NK-92 (cell line): ENCODE results near the gene KCNAB1.
"Not testable (repeated sequence)": the region's sequence is repeated elsewhere in the genome, so short reads cannot be mapped to it uniquely, and the experiment has no call there.

Experiments used
- DNase-seq: peaks from one replicate; lab custom pipeline; 2025; ENCODE audit not compliant: unreplicated experiment; lab: John Stamatoyannopoulos, UW

Gene KCNAB1

DNA sequence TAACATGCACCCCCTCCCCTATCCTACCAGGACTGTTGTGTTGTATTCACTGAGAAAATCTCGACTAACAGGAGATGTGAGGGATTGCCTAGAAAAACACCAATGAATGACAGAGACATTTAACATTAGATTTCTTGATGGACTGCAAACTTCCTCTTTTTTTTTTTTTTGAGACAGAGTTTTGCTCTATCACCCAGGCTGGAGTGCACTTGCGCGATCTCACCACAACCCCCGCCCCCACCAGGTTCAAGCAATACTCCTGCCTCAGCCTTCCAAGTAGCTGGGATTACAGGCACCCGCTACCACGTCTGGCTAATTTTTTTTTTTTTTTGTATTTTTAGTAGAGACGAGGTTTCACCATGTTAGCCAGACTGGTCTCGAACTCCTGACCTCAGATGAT lies 17.0 kb downstream of the KCNAB1 start:
- not testable (repeated sequence) for DNase-seq

DNA sequence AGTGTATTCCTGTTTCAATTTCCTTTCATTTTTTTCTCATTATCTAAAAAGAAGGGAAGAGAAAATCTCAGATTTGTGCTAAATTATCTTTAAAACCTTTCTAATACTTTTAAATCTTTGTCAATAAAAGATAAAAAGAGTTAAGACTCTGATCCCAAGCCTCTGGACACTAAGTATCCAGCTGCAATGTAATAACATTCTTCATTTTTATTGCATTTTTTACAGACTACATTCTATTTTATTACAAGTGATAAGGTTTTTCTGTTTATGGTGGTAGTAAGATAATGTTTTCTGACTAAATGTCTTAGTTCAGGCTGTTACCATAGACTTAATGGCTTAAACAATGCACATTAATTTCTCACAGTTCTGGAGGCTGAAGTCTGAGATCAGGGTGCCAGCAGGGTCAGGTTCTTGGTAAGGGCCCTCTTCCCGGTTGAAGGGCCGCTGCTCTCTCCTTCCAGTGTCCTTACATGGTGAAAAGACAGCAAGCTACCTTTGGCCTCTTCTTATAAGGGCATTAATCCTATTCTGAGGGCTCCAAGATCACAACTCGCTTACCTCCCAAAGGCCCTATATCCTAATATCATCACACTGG lies 19.7 kb downstream of the KCNAB1 start:
- no peak for DNase-seq

DNA sequence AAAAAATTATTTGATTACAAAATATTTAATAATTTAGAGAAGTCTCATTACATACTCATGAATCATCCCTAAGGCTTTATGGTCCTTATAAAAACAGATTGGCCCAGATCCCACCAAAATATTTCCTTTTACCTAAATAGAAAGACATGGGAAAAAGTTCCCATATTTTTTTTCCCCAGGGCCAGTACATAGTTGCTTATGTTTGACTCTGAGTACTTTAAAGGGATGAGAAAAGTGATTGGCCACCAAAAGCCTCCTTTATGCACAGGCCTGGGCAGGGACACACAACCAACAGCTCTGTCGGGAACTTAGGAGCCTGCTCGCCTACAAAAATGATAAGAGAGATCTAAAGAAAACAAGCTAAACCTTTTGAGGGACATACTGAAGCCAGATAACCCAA lies 22.3 kb downstream of the KCNAB1 start:
- DNase-seq = no peak

DNA sequence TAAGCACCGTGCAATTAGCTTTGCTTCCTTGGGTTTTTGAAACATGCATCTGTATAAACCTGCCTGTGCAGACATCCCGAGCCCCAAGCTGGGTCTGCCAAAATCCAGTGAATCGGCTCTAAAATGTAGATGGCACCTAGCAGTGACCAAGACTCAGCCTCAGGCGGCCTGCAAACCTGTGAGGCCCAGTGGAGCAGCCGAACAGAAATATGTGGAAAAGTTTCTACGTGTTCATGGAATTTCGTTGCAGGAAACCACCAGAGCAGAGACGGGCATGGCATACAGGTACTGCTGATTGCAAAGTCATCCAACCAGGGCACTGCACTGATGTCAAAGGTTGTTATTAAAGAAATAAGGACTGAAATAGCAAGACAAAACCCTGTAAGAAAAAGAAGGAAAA lies 22.8 kb downstream of the KCNAB1 start:
- DNase-seq = no peak

DNA sequence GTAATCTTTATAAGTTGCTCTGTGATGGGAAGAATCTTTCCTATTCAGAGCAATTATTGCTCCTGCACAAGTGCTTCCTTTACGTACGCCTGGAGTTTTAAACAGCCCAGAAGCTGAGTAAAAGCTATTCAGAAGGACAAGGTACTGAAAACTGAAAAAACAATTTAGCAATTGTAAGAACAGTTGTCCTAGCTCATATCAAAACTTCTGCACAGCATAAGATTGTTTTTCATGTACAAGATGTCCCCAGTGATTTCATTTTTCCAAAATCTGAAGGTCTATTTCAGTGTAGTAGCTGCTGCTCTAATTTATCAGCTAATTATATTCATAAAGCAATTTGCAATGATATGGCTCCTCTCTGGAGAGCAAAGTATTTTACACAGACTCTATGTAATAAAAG lies 23.7 kb downstream of the KCNAB1 start:
- no peak for DNase-seq

DNA sequence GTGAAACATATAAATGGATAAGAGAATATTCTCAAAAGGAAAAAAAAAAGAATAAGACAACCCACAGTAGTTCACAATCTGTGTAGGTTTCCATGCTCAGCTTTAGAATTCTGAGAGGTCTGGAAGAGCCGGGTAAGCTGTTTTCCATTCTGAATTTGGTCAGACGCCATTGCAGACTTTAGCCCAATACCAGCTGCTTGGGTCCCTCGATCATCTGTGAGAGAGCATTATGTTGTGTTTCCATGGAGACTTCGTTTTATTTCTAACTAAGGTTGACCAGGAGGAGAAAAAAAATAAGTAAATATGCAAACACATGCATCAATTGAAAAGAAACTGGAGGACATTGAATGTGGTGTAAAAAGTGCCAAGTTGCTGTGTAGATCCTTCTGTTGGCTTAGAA lies 25.5 kb downstream of the KCNAB1 start:
- DNase-seq = no peak

DNA sequence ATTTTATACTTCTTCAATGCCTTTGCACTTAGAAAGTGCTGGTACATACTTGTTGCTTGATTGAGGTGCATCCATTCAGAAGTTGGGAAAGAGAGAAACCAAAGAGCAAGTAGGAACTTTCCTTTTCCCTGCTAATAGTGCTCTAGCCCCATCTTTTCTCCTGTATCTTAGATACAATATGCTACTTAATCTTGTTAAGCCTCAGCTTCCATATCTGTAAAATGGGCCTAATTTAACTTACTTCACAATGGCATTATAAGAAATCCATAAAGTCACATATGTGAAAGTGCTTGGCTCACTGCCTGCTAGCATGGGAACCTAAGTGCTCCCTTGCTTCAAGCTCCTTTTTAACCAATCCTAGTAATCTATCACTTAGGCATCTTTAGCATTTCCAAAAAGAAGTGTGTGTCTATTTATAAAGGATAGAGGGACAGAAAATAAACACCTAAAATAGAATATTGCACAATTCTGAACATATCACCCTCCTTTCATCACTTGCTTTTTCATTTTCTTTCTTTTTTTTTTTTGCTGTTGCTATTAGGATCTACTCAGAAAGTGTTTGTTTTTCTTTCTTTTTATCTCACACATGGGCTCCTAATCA lies 28.1 kb downstream of the KCNAB1 start:
- DNase-seq = no peak

DNA sequence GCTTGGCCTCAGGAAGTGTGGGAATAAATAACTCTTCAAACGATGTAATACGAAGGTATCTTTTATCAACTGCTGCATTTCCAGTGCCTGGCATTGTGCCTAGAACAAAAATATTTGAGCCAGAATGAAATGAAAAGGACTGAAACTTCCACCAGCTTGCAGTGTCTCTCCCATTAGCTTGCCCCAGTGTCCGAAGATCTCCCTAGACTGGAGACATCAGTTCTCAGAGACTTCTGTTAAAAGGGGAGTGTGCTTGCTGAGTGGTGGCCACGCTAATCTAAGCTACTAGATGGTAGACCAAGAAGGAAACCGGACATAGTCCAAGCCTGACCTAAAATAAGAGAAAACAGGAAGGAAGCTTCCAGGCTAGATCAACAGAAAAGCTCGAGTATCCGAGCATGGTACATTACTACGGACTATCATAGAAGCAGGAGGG lies 28.6 kb downstream of the KCNAB1 start:
- DNase-seq = no peak

DNA sequence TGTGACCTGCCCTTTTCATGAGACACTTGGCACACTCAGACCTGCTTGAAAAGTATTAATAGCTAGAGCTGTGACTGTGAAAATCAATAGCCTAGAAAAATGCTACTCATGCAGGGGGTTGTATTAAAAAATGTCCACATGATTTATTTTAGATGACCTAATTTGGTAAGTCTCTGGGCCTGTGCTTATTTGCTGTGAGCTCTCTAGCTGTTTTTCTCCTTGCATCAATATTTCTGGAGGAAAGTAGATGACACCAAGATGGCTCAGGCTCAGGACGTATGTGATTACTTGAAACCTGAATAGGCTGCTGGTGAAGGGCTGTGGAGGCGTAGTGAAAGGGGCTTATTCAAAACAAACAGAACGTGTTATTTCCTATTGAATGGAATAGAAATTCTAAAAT lies 29.5 kb downstream of the KCNAB1 start:
- no peak for DNase-seq

DNA sequence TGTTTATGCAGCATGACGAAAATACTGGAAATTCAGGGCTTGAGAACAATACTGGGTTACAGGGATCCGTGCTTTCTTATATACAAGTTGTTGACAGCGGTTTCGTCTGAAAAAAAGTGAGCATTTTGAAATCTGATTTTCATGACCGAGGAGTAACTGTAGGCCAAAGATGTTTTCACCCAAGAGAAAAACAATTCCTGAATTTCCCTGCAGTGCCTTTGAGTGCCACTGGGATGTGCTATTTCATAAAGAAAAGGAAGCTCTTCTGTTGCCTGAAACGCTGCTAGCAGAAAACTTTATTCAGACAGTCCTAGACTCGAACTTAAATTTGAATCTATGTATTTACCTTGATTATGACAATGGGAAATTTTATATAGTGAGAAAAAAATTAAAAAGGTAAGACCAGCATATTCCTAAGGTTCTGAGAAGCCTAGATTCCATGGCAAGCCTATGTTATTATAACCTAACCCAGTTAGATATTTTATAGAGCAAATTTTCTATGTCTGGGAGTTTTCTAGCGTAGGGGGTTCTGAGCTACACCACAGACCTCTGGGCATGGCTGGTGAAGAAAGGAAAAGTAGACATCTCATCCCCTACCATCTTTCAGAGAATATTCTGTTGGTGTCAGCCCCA lies 30.2 kb downstream of the KCNAB1 start:
- no peak for DNase-seq

DNA sequence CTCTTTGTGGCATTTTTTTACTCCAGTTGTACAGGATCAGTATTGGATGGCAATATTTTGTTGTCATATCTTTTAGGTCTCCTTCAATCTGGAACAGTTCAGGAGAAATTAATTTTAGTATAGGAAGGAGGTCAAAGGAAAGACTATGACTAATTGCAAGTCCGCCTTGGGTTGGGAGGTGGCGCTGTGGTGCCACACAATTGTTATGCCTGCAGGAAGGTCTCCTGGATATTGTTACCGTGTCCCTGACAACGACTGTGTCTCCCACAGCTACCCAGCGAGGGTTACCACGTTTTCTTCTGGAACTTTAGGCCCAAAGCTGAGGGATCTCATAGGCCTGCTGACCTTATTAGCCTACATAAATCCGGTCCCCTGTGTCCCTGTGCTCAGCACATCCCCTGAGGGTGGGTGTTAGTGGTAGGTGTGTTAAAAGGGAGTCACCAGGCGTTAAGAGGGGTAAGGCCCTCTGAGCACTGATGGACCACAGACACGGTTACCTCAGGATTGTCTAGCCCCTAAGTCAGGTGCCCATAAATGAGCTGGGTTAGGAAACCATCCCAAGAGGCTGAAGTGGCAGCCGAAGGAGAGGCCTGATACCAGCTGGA lies 31.5 kb downstream of the KCNAB1 start:
- DNase-seq = no peak

DNA sequence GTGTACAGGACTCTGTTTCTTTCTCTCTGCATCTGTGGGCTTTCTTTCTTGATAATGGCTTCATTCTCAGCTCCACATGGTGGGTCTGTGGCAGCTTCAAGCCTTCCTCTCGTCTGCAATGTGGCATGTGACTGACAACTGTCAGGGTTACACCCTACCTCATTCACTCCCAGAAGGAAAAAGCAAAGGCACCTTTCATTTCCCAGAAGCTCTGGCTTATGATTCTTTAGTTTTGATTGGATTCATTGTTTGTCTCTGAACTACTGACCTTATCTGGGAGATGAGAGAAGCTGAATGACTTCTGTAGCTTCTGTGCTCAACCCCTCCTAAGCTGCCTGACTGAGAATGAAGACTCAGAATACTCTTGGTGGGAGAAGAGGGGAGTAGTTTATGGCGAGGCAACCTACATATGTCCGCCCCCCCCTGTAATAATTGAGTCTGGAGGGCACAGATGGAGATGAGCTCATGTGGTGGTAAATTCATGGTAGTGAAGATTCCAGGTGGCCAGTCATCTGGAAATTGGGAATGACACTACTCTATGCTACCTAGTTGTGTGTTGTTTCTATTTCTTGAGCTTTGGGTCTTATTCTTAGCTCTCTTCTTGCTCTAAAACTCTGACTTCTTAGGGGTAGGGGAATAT lies 38.4 kb downstream of the KCNAB1 start:
- DNase-seq = no peak

DNA sequence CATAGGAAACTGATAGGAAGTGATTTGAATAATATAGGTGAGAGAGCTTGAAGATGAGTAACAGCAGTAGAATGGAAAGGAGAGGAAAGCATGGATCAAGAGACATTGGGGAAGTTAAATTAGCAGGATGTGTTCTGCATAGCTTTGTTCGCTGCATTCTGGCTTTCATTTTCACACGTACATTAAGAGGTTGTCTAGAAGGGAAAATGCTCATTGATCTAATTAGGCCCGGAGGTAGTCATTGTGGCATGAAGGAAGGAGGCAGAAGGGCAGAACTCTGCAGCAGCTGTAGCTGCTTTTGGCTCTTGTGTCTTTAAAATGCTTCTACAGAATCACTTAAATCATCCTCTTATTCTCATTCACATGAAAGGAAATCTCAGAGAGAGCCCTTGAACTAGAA lies 40.3 kb downstream of the KCNAB1 start:
- DNase-seq = no peak

DNA sequence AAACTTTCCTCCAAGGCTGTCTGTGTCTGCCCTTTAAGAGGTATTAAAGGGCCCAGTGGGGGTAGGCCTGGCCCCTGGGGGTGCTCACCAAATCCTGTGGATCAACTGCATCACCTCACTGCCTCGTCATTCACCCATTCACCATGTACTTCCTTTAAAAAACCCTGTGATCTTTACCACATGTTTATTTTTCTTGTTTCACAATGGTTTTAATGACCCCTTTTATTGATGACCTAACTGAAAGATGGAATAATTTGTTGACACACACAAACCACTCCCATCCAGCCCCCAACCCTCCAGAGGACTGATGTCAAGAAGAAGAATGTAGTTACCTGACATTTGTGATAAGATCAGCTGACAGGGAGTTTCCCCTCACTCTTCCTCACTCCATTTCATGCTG lies 40.8 kb downstream of the KCNAB1 start:
- no peak for DNase-seq

DNA sequence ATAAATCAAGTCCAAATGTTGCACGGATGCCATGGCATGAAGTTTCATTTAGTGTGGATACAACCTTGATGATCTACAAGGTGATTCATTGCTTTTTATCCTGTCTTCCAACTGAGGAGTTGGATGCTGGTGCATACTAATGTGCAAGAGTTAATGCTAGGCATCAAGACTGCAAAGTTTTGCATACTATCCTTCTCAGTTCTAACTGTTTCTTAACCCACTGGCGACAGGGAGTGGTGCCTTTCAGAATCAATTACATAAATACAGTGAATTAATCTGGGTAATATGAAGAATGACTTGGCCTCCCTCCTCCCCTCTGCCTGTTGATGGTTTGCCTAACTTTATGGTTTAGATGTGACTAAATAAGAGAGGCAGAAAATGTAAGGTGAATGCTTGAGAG lies 43.5 kb downstream of the KCNAB1 start:
- no peak for DNase-seq

DNA sequence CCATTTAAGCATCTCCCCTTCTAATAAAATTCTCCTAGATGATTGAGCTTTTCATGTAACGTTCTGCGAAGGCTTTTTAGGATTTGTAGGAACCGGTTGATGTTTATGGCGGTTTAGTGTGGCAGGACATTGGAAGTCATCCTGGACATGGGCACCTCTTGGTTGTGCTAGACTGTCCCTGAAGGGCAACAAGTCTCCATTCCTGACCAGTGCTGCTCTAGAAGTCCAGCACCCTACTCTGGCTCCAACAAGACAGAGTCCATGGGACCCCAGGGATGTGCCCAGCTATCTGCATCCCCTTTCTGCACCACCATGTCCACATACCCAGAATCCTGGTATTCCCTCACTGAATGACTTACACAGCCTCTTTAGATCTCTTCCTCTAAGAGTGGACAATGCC lies 46.4 kb downstream of the KCNAB1 start:
- no peak for DNase-seq

DNA sequence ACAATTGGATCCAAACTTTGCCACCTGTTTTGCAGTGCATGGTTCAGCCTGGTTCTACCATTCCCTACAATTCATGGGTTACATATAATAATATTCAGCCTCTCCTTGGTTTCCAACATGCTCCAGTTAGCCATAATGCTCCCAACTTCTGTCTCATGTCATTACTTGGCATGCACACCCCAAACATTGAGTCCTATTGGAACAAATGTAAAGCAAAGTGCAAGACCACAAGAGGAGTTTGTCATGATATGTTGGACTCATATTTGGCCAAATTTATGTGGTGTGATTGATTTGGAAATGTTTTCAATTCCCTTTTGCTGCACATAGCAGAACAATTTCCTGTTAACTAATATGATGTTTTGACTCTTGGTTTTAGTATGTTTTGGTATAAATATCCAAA lies 50.2 kb downstream of the KCNAB1 start:
- DNase-seq = no peak

DNA sequence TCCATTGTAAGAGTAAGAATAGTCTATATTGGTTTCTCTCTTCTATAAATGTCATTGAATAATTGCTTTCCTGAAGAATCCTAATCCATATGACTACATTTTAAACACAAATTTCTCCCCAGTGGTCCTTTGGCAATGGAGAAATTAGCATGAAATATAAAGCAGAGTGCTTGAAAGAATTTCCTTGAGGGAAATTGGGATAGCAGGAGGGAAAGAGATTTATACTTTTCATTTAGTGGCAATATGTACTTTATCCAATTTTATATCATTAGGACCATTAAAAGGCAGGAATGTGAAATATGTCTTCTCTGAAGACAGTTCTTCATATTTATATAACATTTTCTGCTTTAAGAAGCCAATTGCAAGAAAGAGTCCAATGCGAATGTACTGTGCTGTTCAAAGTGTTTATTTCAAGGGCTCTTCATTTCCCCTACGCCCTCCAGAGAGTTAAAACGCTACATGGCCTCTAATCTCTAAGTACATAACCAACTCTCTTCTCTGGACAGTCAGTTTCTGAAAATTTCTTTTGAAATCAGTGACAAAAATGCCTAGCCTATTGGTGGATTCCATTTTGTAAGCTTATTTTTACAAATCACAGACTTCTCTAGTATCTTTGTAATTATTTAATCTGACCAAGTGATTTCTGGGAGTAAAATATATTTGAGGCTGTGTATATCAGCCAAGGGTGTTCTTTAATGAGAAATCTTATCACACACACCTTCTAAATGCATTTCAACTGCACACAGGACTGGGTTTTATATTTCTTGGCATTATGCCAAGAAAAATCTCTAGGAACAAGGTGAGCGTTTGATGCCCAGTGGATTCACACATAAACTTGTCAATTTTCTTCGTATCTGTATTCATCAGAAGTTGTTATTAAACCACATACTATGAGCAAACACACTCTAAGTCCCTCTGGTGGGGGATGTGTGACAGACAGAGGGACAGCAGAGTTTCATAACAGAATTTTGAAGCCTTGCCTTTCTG lies 51.2 kb downstream of the KCNAB1 start:
- DNase-seq = no peak

DNA sequence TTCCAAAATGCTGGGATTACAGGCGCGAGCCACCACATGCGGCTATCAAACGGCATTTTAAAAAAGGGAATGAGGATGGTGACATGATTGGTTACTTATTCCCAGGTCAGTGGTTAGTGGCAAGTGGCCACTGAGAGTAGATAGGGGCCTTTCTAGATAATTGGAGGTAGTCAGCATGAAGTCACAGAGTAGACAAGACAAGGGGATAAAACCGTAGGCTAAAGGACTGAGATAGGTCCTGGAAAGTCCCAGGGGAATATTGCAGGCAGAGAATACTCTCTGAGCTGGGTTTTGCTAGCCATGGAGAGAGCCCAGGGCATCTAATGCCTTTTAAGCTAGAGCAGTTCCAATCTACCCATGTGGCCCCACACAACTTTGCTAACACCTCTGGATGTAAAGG lies 52.2 kb downstream of the KCNAB1 start:
- DNase-seq = no peak

DNA sequence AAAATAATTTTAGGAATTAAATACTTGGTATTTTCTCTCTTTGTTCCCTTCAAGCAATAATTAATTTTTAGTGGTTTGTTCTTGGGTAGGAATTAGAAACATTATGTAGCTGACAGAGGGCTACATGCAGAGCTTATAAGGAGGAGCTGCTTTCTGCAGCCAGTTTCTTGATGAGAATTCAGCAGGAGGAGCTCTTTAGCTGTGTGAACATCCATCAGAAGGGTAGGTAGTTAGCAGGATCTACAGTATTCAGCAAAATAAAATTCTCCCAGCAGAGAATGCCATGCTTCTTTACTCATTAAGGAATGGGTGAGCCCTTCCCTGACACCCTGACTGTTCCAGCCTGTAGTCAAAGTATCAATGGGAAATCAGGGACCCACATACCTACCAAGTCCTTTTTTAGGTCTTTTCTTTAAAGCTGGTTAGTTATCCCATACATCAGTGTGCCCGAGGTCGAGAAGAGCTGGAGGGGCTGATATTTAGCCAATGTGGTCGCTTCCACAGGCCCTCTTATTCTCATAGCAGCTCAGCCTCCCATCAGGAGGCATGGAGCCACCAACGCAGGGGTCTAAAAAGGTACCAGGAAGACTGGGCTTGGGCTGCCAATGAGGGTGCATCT lies 54.0 kb downstream of the KCNAB1 start:
- DNase-seq = no peak
